Right kidney (tissue), 1 donor: Measurements from ENCODE around the gene TTC7B.

Experiments
- DNase-seq: peaks from one replicate; pipeline ENCODE4 v3.0.0-alpha.2; 2016

The TTC7B gene

DNA sequence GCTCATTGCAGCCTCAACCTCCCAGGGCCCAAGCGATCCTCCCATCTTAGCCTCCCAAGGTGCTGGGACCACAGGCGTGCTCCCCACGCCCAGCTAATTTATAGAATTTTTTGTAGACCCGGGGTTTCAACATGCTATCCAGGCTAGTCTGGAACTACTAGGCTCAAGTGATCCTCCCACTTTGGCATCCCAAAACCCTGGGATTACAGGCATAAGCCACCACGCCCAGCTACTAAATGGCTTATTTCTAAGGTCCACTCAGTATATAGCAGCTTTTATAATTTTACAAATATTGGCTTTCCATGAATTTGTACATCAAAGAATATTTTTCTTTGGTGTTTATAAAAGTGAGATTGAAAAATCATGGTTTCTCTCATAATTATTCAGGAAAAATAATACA lies 167.8 kb downstream of the TTC7B start:
- DNase-seq = no peak

DNA sequence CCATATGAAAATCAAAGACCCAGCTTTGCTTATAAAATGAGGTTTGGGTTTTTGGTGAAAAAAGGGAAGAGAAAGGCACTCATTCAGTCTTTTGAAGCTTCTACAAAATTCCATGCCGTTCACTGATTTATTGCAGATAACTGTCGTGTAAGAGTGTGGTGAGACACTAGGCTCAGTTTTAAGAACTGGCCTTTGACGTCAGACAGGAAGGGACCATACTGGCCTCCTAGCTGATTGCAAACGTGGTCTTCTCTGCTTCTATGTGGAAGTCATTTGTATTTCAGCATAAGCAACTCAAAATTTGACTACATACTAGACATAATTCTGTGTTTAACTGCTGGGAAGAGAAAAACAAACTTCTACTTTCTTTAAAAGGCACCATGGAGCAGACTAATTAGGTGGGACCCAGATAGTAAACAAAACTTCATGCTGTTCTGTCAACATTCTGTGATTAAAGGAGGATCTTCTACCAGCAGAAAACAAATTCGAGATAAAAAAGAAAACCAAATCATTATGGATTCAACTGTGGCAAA lies 168.7 kb downstream of the TTC7B start:
- no peak for DNase-seq

DNA sequence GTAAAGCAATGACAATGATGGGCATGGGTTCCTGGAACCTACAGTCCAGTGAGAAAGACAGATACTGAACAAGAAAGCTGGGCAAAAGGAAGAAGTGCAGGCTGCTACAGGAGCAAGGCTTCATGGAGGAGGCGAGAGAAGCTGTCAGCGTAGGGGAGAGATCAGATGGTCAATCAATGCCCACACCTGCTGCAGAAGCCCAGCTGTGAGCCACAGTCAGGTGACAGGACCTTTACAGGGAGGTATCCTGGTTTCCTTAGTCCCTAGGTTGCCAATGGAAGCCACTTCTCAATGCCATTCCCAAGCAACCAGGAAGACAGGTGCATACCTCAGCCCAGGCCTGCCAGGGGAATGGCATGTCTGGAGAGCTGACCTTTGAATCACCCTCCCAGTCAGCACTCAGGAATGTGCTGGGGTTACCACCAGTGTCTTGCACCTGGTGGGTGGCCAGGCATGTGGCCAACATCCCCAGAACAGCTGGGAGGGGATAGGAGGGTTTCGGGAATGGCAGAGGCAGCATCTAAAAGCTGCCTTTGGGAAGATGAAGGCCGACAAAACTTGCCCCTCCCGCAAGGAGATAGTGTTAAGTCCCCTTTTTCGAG lies 170.3 kb downstream of the TTC7B start:
- DNase-seq = no peak

DNA sequence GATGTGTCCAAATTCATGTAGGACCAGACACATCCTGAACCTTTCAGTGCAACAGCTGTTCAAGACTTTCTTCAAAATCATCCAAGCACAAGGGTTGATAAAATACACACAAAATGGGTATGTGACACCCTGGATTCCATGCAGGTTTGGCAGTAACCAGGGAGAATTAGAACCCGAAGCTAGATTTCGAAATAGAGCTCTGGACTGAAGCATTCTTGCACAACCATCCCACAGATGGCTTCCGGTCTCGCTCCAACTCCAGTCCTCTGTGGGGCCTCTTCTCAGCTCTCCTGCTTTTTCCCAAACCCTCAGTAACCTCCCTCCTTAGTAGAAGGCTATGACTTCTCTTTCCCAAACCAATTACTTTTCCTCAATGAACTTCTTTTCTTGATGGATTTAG lies 171.3 kb downstream of the TTC7B start:
- DNase-seq = no peak

DNA sequence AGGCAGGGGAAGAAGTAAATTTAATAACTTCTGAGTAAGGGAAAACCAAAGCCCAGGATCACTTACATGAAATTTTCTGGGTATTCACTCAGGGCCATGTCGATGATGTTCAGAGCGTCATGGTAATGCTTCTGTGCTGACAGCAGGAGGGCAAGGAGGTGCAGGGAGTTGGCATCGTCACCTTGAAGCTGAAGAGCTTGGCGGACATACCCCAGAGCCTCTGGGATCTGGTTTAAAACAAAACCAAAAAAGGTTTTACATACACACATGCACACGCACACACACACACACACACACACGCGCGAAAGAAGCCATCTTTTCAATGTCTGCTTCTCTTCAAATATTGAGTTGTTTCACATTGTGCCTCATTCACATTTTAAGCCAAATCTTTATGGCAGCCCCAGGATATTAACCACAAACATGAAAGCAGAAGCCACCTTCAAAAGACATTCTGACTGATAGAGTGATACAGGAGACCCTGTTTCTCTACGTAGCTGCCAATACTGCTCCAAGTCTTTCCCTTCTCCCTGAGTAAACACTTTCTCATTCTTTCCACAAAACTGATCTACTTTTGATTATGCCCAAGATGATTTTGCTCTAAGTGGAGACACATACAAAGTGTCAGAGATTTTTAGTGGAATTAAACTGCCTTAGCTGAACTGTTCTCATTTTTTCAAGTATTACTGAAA lies 172.1 kb downstream of the TTC7B start:
- no peak for DNase-seq

DNA sequence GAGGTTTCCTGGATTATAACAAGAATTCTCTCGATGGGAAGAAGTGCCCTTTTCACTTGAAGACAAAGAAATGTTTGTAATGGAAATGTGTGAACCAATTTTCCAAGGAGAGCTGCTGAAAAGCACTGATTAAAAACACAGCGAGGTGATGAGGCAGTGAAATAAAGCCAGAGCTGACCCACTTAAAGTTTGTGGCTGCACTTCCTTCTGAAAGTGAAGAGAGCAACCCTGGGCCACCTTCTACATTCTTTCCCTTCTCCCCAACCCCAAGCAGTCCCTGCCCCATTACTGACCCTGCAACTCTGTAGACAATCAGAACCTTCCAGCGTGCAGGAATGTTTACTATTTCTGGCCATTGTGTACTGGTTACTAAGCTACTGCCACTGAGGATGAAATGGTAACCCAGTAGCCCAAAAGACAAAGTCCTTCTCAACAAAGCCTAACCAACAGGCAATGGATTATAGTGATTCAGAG lies 173.9 kb downstream of the TTC7B start:
- DNase-seq = no peak

DNA sequence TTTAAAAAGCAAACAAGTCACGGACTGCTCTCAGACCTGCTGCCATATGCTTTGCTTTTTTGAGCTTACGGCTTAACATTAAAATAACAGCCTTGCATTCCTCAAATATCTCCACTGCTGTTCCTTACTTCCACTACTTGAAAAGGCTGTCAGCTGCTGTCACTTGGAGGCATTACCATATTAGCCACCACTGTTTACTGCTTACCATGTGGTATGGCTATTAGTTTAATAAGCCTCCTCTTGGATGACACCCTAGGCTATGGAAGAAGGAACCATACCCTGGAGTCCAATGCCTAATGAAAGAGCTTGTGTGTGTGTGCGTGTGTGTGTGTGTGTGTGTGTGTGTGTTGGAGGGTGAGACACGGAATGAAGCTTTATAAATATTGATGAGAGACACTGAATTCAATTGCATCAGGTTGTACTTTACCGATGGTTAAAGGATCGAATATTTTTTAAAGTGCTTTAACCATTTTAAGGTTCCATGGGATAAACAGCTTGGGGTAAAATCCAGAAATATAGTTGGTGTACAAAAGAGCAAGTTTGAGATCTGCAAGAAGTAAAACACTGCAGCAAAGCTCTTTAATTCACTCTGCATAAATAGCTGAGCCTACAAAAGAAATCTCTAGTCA lies 174.5 kb downstream of the TTC7B start:
- no peak for DNase-seq

DNA sequence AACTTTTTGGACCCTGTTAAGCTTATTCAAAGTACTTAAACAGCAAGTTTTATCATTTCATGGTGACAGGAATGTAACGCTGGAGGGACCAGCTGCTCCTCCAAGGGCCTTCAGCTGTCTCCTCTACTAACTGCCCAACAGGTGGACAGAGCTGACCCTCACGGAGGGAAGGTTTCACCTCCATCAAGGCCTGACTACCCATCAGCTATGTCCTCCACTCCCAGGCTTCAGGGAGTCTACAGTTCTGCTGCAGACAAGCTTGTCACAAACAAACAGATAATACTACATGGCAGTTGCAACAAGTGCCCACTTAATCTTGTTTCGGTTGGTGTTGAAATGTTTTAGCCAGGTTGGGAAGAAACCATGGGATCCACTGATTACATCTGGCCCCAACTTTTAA lies 175.1 kb downstream of the TTC7B start:
- no peak for DNase-seq

DNA sequence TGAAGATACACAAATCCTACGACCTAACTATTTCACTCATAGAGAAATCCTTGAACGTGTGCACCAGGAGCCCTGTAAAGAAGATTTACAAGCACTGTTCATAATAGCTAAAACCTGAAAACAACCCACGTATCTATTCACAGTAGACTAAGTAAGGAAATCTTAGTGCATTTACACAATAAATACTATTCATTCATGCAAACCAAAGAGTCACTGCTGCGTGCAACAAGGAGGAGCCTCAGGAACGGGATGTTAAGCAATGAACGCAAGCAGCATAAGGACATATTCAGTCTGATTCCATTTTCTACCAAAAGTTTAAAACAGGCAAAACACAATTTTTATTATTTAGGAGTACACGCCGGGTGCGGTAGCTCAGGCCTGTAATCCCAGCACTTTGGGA lies 176.6 kb downstream of the TTC7B start:
- DNase-seq = no peak

DNA sequence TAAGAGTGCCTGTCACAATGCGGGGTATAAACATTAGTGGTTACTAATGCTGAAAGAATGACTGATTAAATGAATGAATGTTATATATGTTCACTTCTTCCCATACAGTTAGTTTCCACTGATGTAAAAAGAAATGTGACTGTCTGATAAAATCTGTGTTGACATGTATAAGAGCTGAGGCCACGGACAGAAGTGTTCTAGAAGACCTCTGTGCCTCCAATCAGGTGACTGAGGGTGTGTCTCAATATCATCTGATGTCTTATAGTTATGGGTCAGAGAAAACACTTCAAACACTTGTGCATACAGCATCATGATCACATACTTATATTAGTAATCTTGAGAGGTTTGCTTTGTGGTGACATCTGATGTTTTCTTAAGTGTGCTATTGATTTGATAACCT lies 183.4 kb downstream of the TTC7B start:
- no peak for DNase-seq

DNA sequence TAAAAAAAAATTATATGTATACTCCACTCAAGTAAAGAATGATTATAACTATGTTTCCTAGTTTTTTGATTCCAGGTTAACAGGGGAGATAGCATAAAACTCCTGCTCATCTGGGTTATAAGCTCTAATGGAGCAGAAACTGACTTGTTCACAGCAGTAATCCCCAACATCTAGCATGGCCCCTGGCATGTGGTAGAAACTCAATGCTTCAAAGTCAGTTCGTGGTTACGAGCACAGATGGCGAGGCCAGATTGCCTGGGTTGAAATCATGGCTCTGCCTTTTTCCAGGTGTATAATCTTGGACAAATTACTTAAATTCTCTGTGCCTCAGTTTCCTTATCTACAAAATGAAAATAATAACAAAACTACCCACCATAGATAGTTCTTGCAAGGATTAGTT lies 183.8 kb downstream of the TTC7B start:
- no peak for DNase-seq

DNA sequence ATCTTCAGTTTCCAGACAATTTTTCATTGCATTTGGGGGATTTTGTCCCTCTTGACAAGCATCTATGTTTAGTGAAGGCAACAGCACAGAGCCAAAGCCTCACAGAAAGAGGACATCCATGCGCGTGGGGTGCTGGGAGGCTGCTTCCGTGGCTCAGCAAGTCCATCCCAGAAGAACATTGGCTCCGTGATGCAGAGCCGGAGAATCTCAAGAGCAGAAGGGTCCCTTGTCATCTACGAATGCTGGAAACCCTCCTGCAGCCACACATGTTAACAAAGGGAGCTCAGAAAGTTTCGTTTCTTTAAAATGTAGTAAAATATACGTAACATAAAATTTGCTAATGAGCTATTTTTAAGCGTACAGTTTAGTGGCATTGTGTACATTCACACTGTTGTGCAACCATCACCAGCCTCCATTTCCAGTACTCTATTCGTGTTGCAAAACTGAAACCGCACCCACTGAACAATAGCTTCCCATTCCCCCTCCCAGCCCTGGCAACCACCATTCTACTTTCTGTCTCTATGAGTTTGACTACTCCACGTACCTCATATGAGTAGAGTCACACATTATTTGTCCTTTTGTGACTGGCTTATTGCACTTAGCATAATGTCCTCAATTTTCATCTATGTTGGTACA lies 185.9 kb downstream of the TTC7B start:
- no peak for DNase-seq

DNA sequence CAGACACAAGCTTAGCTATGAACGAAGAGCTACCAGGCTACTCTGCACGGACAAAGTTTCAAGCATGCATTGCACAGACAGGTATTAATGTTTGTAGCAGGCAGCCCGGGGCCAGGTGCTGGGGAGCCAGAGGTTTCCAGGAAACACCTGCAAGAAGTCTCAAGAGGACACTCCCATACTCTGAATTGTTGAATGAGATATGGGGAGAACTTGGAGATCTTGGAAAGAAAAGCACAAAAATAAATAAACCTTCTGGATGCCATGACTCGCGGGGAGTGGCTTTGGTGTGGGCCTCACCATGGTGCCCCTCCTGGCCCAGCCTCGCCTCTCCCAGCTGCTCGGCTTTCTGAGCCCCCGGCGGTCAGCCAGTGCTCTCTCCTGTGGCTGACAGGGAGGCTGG lies 186.8 kb downstream of the TTC7B start:
- DNase-seq = no peak

DNA sequence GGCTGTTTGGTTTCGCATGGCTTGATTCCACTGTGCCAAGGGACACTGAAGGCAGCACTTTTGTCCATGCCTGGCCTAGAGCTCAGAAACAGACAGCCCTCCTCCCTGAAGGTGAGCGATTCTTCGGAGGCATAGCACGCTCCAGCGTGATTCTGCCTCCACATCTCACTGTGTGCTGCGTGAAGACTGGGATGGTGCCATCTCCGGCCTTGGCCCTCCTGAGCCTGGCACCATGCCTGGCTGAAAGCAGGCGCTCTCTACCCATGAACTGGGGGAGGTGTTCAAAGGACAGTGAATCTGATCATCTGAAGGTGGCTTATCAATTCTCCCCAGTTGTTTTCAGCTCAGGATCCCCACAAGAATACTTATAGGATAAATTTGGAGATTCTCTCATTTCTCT lies 187.4 kb downstream of the TTC7B start:
- no peak for DNase-seq

DNA sequence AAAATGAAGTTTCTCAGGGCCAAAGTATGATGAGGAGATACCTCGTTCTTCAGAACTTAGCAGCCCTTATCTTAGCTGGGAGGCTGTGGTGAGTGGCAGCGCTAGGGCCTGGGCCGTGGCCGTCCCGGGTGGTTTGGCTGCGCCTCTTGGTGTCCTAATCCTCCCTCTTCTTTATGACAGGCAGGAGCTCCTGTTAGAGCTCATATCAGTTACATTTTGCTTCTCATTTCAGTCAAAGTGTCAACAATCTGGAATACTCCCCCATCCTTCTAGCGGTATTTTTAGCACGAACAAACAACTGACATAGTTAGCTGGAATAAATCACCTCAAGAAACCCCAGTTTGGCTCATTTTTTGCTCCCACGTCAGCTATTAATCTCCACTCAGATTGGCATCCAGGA lies 188.8 kb downstream of the TTC7B start:
- DNase-seq = no peak

DNA sequence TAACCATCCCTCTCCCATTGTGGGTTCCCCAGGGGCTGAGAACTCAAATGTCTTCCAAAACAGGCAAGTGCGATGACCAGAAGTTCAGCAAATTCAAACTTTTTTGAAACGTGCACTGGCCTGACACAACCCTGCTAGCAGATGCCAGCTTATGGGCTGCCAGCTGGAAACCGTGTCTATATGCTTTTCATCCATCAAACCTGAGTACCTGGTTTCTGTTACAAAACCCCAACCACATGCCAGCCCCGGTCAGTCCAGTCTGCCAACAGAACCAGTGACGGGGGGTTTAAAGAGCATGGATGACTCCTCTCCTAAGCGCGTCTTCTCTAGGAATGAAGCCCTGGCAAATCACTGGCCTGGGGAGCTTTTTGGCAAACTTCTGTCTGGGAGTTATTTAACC lies 189.7 kb downstream of the TTC7B start:
- no peak for DNase-seq

DNA sequence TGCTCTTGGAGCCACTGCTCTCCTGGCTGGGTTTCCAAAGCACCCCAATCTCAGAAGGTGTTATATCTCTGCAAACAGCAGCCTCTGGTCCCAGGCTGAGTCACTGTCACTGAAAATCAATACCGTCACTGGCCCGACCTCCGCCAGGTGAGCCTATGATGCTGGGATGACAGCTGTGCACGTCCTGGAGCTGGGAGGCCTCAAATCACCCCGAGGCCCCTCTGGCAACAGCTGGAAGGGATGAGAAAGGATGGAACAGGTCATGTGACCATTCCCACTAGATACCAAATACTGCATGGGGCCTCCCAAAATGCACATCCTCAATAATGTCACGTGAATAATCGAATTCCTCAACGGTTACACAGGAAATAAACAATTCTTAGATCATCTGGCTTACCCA lies 190.8 kb downstream of the TTC7B start:
- no peak for DNase-seq

DNA sequence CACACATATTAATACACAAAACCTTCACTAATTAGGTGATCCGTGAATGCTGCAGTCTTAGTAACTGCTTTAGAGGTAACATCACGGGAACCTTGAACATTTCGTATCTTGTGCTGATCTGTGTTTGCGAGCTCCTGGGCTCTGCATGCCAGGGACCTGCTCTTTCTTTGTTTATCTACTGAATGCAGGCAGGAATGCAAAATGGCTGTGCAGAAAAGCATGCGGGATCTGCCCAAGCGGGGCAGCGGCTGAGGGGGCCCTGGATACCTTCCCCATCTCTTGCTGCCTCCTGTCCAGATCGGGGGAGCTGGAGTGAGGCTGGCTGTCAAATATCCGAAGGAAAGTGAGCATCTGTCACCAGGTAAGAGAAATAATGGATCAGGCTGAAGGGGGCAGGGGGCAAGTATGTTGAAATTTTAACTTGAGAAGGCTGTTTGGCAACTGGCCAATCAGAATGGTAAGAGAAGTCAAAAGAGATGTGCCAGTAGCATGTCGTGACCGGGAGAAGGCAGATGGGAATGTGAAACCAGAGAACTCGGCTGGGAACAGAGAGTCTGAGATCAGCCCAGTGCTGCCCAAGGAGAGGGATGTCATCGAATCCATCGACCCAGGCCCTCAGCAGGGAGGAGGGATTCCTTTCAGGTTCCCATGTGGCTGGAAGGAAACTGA lies 191.4 kb downstream of the TTC7B start:
- no peak for DNase-seq

DNA sequence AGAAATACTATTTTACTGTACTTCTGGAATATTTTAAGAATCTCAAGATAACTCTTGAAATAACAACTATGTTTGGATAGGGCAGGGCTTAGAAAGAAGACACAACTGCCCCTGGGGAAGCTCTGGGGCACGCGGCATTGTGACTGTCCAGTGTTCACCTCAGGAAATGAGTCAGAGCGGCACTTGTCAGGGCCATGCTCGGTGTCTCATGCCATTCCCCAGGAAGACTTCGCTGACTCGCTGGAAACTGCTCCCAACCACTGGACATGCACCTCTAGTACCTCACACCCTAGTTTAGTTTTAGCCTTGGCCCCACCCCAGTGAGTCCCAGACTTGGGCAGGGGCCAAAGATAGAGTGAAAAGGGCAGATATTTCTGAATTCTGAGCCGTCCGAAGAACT lies 192.0 kb downstream of the TTC7B start:
- DNase-seq = no peak

DNA sequence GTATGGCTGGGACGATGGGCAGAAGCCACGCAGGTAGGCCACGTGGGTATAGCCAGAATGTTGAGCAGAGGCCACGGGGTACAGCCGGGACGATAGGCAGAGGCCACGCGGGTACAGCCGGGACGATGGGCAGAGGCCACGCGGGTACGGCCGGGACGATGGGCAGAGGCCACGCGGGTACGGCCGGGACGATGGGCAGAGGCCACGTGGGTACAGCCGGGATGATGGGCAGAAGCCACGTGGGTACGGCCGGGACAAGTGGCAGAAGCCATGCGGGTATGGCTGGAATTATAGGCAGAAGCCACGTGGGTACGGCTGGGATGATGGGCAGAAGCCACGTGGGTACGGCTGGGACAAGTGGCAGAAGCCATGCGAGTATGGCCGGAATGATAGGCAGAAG lies 195.0 kb downstream of the TTC7B start:
- DNase-seq = no peak

DNA sequence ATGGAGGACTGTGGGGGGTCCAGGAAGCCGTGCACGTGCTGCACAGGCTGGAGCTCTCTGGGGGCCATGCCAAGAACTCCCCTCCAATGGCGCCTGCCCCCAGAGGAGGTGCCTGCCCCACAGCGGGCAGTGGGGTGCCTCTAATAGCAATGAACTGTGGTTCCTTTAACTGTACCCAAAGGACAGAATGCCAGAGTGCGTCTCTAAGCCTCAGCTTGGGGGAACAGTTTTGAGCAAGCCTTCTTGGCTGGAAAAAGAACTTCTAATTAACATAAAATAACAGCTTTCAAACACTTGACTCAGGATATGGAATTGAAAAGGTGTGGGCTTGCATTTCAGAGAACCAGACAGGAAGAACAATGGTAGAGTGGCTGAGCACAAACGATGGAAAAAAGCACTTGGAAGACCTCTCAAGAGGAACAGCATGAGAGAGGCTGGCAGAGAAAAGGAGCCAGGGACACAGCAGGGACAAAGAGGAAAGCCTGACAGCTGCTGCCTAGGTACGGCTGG lies 195.6 kb downstream of the TTC7B start:
- no peak for DNase-seq

DNA sequence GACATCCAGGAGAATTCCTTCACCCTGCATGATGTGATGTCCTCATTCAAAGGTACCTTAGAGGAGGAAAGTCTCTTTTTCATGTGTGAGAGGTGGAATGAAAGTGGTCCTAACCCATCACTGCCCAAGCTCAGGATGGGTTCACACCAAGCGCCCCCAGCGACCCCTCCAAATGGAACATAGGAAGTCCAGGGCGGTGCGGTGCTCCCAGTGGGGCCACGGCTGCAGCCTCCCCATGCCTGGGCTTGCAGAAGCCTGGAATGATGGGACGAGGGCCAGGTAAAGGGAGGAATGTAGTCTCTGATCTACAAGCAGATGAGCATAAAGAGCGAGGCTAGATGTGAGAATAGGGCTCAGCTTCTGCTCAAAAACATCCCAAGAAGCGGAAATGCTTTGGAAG lies 196.3 kb downstream of the TTC7B start:
- no peak for DNase-seq

DNA sequence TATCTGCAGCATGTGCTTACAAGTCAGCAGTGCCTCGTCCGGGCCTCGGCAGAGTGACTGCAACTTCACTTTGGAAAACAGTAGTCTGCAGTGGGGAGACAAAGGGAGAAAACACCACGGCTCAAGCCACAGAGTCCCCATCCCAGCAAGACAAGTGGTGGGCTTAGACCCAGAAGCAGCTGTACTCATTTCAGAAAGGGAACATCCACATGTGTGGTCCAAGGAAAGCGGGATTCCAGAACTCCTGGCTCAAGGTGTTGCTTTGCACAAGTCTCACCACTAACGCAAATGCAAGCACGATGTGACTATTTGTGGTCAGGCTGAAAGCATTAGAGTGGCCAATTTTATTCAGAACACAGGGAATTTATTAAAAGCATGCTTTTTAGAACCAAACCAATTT lies 198.3 kb downstream of the TTC7B start:
- DNase-seq = no peak
